ENCODE results near the gene PDE2A.

The PDE2A gene

DNA sequence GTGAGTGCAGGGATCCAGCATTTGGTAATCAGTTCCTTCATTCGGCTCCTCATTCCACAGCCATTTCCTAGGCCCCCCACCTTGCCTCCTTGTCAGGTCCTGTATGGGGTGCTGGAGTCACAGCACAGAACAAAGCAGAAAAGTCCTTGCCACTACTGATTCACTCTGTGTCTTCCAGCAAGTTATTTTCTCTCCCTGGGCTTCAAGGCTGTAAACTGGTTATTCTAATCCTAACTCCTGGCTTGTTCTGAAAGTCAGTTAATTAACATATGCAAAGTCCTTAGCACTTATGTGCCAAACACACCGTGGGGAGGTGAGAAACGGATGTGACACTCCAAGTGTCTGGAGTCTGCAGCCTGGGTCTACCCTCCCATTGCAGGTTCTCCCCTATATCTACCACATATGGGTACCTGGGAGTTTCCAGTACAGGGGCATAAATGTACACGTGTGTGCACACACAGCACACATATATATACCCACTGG lies 30.6 kb upstream of the PDE2A start:
- Histone ChIP-seq H3K4me1 (ENCODE audit: control insufficient read depth, insufficient read depth, low read length) (peaks cover 36% of the 10 kb centered on the region), H3K27ac (ENCODE audit: low read depth, low read length) (peak overlapping the region; percentile 75), H3K4me3 (ENCODE audit: low read depth, low read length) (no peak overlapping the region), H3K9me3 (ENCODE audit: control insufficient read depth, insufficient read depth, low read length) (no peaks in the 10 kb centered on the region), H3K27me3 (ENCODE audit: control insufficient read depth, insufficient read depth, low read length) (no peaks in the 10 kb centered on the region), H3K9ac (ENCODE audit: low read depth, low read length) (no peak overlapping the region), H3K36me3 (ENCODE audit: control insufficient read depth, insufficient read depth, low read length) (peaks cover 58% of the 10 kb centered on the region)

DNA sequence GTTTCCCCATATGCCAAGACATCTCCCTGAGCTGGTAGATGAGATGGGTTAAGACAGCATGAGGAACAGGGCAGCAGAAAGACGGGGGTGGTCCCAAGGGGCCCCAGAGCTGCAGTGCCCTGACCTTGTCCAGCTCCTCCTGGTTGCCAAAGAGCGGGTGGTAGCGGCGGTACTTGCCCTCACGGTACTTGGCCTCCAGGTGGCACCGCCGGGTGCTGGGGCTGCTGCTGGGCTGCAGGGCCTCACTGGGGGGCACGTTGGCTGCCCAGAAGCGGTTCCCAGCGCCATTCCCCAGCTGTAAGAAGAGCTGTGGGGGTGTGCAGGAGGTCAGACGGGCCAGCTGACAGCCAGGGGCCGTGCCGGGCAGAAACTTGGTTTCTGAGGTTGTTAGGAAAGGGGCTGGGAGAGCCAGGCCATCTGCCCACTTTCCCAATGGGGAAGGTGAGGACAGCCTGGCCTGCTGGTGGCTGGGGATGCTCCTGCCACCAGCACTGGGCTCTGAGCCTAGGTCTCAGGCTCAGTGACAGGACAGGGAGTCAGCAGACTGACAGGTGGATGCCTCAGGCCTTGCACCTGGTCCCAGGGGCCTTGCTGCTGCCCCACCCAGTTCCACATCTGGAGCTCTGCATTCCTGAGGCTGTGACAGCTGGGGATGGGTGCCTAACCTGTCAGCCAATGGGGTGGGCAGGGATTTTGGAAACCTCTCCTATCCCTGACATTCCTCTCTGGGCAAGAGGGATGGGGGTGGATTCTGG lies 30.0 kb upstream of the PDE2A start:
- Histone ChIP-seq H3K9ac (ENCODE audit: low read depth, low read length) (no peak overlapping the region), H3K9me3 (ENCODE audit: control insufficient read depth, insufficient read depth, low read length) (no peaks in the 10 kb centered on the region), H3K4me3 (ENCODE audit: low read depth, low read length) (no peak overlapping the region), H3K36me3 (ENCODE audit: control insufficient read depth, insufficient read depth, low read length) (peaks cover 55% of the 10 kb centered on the region), H3K27me3 (ENCODE audit: control insufficient read depth, insufficient read depth, low read length) (no peaks in the 10 kb centered on the region), H3K27ac (ENCODE audit: low read depth, low read length) (peak overlapping the region; percentile 75), H3K4me1 (ENCODE audit: control insufficient read depth, insufficient read depth, low read length) (peaks cover 36% of the 10 kb centered on the region)

DNA sequence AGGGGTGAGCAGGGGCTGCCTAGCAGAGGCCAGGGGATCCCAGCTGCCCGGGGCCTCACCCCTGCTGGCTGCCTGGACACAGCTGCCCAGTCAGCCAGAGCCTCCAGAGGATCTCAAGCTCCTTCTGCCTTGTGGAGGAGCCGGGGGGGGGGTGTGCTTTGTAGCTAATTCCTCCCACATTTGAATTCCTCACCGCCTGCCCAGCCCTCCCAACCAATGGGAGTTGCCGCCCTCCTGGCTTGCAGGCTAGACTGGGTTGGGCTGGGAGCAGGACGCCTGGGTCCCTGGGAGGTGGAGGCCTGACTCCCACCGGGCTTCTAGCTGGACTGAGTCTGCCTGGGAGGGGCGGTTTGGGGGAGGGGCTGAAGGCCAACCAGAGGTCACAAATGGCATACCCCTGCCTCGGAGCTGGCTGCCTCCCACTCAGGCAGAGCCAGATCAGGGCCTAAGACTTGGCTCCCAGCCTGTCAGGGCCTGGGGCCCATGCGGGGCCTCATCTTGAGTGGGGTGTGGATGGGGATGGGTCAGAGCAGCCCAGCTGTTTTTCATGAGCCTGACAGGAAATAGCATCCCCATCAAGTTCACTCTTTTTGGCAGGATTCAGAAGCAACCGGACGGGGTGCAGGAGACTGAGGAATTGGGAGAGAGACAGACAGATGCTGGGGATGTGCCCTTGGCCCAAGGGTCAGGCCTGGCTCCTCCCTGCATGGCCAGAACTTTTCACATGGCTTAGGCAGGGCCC lies 29.2 kb upstream of the PDE2A start:
- H3K36me3 ChIP-seq (ENCODE audit: control insufficient read depth, insufficient read depth, low read length), result peaks cover 58% of the 10 kb centered on the region
- H3K4me1 ChIP-seq (ENCODE audit: control insufficient read depth, insufficient read depth, low read length), result peaks cover 36% of the 10 kb centered on the region
- peak overlapping the region; percentile 20 for H3K27ac ChIP-seq (ENCODE audit: low read depth, low read length)
- no peaks in the 10 kb centered on the region for H3K9me3 ChIP-seq (ENCODE audit: control insufficient read depth, insufficient read depth, low read length)
- H3K27me3 ChIP-seq (ENCODE audit: control insufficient read depth, insufficient read depth, low read length), result no peaks in the 10 kb centered on the region
- H3K4me3 ChIP-seq (ENCODE audit: low read depth, low read length), result no peak overlapping the region
- no peak overlapping the region for H3K9ac ChIP-seq (ENCODE audit: low read depth, low read length)

DNA sequence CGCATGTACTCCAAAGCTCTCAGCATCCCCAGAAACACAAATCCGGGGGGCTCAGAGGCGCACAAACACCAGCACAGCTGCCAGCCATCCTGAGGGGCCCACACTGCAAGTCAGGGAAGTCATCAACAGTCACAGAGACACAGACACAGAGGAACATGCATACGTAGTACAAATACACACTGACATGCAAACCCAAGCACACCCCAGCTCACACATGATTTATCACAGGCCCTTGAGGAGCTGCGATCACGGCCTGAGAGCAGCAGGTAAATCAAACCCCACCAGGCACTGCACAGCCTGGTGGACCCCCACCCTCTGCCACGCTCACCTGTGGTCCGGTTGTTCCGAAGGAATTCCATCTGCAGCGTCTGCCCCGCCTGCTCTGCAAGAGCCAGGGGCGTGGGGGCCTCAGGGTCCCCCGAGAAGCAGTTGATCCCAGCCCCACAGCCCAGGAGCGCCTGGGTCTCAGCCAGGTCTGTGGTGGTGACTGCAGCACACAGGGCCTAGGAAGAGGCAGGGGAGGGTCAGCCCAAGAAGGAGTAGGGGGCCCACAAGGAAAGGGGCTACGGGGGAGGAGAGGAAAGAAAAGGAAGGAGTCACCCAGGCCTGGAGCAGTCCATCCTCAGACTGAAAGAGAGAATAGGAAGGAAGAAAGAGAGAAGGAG lies 28.5 kb upstream of the PDE2A start:
- Histone ChIP-seq H3K9ac (ENCODE audit: low read depth, low read length) (no peak overlapping the region), H3K27ac (ENCODE audit: low read depth, low read length) (no peak overlapping the region), H3K4me3 (ENCODE audit: low read depth, low read length) (no peak overlapping the region), H3K9me3 (ENCODE audit: control insufficient read depth, insufficient read depth, low read length) (no peaks in the 10 kb centered on the region), H3K27me3 (ENCODE audit: control insufficient read depth, insufficient read depth, low read length) (no peaks in the 10 kb centered on the region), H3K4me1 (ENCODE audit: control insufficient read depth, insufficient read depth, low read length) (peaks cover 36% of the 10 kb centered on the region), H3K36me3 (ENCODE audit: control insufficient read depth, insufficient read depth, low read length) (peaks cover 52% of the 10 kb centered on the region)

DNA sequence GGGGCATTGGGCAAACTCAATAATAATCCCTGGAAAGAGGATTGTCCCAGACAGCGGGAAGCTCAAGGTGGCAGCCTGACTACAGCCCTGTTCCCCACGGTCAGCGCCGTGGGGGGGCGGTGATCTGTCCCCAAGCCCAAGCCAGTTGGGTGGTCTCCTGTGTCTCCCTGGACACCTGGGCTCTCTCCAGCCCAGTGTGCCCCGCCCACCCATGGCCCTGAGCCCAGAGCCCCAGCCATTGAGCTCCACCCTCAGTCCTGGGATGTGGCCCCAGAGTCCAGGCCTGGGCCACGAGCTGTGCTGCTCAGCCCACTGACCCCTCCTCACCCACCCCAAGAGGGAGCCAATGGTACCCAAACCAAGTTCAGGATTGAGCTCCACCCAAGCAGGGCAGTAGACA lies 27.9 kb upstream of the PDE2A start:
- Histone ChIP-seq H3K9ac (ENCODE audit: low read depth, low read length) (no peak overlapping the region), H3K4me1 (ENCODE audit: control insufficient read depth, insufficient read depth, low read length) (peaks cover 38% of the 10 kb centered on the region), H3K36me3 (ENCODE audit: control insufficient read depth, insufficient read depth, low read length) (peaks cover 51% of the 10 kb centered on the region), H3K4me3 (ENCODE audit: low read depth, low read length) (no peak overlapping the region), H3K9me3 (ENCODE audit: control insufficient read depth, insufficient read depth, low read length) (no peaks in the 10 kb centered on the region), H3K27me3 (ENCODE audit: control insufficient read depth, insufficient read depth, low read length) (no peaks in the 10 kb centered on the region), H3K27ac (ENCODE audit: low read depth, low read length) (no peak overlapping the region)

DNA sequence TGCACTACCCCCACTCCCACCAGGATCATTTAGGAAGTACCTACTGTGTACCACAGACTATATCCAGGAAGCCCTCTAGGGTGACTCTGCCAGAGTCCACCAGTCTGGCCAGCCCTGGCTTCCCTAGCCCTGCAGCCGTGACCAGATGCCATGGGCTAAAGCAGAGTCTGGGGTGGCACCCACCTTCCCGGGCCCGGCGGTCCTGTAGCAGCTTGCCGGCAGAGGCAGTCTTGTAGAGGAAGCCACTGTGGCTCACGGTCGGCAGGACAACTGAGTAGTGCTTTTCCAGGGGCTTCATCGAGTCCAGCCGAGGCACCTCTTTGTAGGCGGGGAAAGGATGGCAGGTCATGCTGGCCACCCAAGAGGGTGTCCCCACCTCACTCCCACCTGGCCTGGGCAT lies 27.2 kb upstream of the PDE2A start:
- Histone ChIP-seq H3K4me3 (ENCODE audit: low read depth, low read length) (no peak overlapping the region), H3K9me3 (ENCODE audit: control insufficient read depth, insufficient read depth, low read length) (no peaks in the 10 kb centered on the region), H3K36me3 (ENCODE audit: control insufficient read depth, insufficient read depth, low read length) (peaks cover 52% of the 10 kb centered on the region), H3K27ac (ENCODE audit: low read depth, low read length) (no peak overlapping the region), H3K4me1 (ENCODE audit: control insufficient read depth, insufficient read depth, low read length) (peaks cover 31% of the 10 kb centered on the region), H3K27me3 (ENCODE audit: control insufficient read depth, insufficient read depth, low read length) (no peaks in the 10 kb centered on the region), H3K9ac (ENCODE audit: low read depth, low read length) (no peak overlapping the region)

DNA sequence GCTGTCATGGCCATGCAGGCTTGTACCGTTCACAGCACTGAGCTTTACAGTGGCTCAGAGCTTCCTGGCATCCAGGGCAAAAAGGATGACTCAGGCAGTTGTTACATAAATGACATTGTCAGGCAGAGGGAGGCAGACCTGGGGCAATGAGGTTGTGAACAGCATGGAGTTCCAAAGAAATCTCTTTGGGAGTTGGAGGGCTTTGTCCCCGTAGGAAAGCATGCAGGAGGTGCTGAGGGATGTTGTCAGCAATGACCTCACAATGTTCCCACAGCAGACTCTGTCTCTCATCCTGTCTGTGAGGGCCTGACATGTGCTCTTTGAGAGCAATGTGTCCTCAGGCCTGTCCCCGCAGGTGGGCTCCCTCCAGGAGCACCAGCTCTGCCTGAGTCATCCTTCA lies 25.9 kb upstream of the PDE2A start:
- Histone ChIP-seq H3K9ac (ENCODE audit: low read depth, low read length) (no peak overlapping the region), H3K36me3 (ENCODE audit: control insufficient read depth, insufficient read depth, low read length) (peaks cover 64% of the 10 kb centered on the region), H3K27ac (ENCODE audit: low read depth, low read length) (peak overlapping the region; percentile 36)

DNA sequence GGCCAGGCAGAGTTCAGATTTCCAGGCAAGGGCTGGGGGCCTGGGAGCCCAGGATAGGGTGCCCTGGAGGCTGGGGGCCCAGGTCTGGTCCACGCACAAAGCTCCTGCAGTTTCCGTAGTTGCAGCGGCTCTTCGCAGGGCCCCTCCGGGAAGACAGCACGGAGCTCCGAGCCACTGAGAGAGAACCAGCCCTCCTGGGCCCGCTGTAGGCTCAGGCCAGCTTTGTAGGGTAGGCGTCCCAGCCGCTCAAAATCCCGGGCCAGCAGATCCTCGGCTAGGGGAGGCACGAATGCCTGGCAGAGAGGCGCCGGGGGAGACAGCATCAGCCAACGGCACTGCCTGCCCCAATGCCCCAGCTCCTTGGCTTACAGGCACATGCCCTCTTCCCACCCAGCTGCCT lies 23.6 kb upstream of the PDE2A start:
- Histone ChIP-seq H3K4me3 (ENCODE audit: low read depth, low read length) (no peak overlapping the region), H3K9me3 (ENCODE audit: control insufficient read depth, insufficient read depth, low read length) (no peaks in the 10 kb centered on the region), H3K27me3 (ENCODE audit: control insufficient read depth, insufficient read depth, low read length) (no peaks in the 10 kb centered on the region), H3K9ac (ENCODE audit: low read depth, low read length) (no peak overlapping the region), H3K4me1 (ENCODE audit: control insufficient read depth, insufficient read depth, low read length) (peaks cover 4% of the 10 kb centered on the region; the same call in 1 of the 2 replicates), H3K27ac (ENCODE audit: low read depth, low read length) (no peak overlapping the region), H3K36me3 (ENCODE audit: control insufficient read depth, insufficient read depth, low read length) (peaks cover 72% of the 10 kb centered on the region)

More for the DNA sequence above, 25.9 kb upstream of the PDE2A start:
- no peaks in the 10 kb centered on the region for H3K9me3 ChIP-seq (ENCODE audit: control insufficient read depth, insufficient read depth, low read length)
- no peaks in the 10 kb centered on the region for H3K27me3 ChIP-seq (ENCODE audit: control insufficient read depth, insufficient read depth, low read length)
- no peak overlapping the region for H3K4me3 ChIP-seq (ENCODE audit: low read depth, low read length)
- H3K4me1 ChIP-seq (ENCODE audit: control insufficient read depth, insufficient read depth, low read length), result peaks cover 18% of the 10 kb centered on the region

DNA sequence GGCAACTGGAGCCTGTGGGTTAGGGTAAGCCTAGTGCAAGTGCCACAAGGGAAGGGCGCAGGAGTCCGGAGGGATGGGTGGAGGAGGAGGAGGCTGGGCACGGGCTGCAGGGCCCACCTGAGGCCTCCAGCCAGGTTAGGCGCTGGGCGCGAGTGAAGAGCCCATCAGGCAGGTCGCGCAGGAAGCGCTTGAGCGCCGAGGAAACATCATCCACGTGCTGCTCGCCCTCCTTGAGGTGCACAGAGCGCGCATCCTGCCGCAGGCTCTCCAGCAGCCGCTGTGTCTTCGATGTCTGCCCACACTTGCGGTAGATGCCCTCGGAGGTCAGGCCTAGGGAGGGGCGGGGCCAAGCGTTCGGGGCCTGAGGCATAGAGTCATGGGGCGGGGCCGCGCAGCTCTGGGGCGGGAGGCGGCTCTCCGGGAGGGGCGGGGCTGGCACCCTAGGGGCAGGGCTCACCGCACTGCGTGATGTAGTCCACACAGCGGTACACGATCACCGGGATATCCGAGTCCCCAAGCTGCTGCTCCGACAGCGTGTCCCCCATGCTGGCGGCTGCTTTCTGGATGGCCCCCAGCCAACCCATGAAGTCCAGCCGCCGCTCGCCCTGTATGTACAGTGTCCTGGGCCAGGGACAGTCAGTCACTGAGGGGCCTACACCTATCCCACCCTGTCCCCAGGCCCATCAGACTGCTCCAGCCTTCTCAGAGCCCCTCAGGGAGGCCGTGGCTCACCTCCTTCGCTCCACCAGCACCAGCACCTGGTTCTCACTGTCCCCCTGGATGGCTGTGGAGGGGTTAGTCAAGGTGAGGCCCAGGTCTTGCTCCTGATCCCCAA lies 22.9 kb upstream of the PDE2A start:
- Histone ChIP-seq H3K4me1 (ENCODE audit: control insufficient read depth, insufficient read depth, low read length) (peaks cover 4% of the 10 kb centered on the region; the same call in 1 of the 2 replicates), H3K36me3 (ENCODE audit: control insufficient read depth, insufficient read depth, low read length) (peaks cover 73% of the 10 kb centered on the region), H3K9ac (ENCODE audit: low read depth, low read length) (no peak overlapping the region), H3K27me3 (ENCODE audit: control insufficient read depth, insufficient read depth, low read length) (no peaks in the 10 kb centered on the region), H3K4me3 (ENCODE audit: low read depth, low read length) (no peak overlapping the region), H3K9me3 (ENCODE audit: control insufficient read depth, insufficient read depth, low read length) (no peaks in the 10 kb centered on the region), H3K27ac (ENCODE audit: low read depth, low read length) (no peak overlapping the region)

DNA sequence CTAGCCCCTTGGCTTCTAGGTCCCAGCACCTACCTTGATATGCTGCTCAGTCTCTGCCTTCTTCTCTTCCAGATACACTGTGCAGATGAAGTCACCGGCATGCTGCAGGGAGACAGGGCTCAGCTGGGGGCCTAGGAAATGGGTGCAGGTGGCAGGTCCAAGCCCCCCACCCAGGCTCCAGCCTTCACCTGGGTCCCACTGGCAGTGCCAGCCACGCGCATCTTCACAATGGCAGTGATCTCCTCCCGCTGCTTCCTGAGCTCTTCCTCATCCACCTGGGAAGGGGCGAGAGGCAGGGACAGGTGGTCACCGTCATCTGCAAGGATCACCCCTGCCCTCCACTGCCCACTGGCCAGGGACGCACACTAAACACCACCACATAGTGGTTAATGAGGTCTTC lies 21.1 kb upstream of the PDE2A start:
- H3K27ac ChIP-seq (ENCODE audit: low read depth, low read length), result no peak overlapping the region
- H3K4me1 ChIP-seq (ENCODE audit: control insufficient read depth, insufficient read depth, low read length), result peaks cover 4% of the 10 kb centered on the region; the same call in 1 of the 2 replicates
- no peaks in the 10 kb centered on the region for H3K27me3 ChIP-seq (ENCODE audit: control insufficient read depth, insufficient read depth, low read length)
- no peaks in the 10 kb centered on the region for H3K9me3 ChIP-seq (ENCODE audit: control insufficient read depth, insufficient read depth, low read length)
- peaks cover 77% of the 10 kb centered on the region for H3K36me3 ChIP-seq (ENCODE audit: control insufficient read depth, insufficient read depth, low read length)
- no peak overlapping the region for H3K9ac ChIP-seq (ENCODE audit: low read depth, low read length)
- no peak overlapping the region for H3K4me3 ChIP-seq (ENCODE audit: low read depth, low read length)

All from HUES48 (cell line).